Chondrocyte (in vitro differentiated cells): ENCODE results near the gene POMGNT2. TPM values are rescaled to one million over a fixed set of nuclear protein-coding genes. Genes with fewer than 3 reads are reported as not detected.

Experiments
- DNase-seq: peaks from one replicate; pipeline ENCODE4 v3.0.0; 2021; ENCODE audit warnings: mixed read lengths, low spot score
- H3K27ac Mint-ChIP-seq: one replicate; pipeline ENCODE4 v1.8.0; 2021; ENCODE audit warnings: mild to moderate bottlenecking, moderate library complexity, mixed read lengths; ENCODE audit not compliant: unreplicated experiment
- H3K27me3 Mint-ChIP-seq: 2 replicates; pipeline ENCODE4 v1.8.0; 2021; ENCODE audit warnings: low read depth, mixed read lengths
- H3K36me3 Mint-ChIP-seq: 2 replicates; pipeline ENCODE4 v1.8.0; 2021; ENCODE audit warnings: low read depth, mixed read lengths
- H3K4me1 Mint-ChIP-seq: 2 replicates; pipeline ENCODE4 v1.8.0; 2021; ENCODE audit warnings: low read depth, mild to moderate bottlenecking, mixed read lengths
- H3K4me3 Mint-ChIP-seq: one replicate; pipeline ENCODE4 v1.8.0; 2021; ENCODE audit warnings: mild to moderate bottlenecking, moderate library complexity, mixed read lengths; ENCODE audit not compliant: unreplicated experiment
- H3K9me3 Mint-ChIP-seq: 2 replicates; pipeline ENCODE4 v1.8.0; 2021; ENCODE audit warnings: low read depth, mixed read lengths
- total RNA-seq: library from RNA; stranded (reverse); gene quantifications from 3 replicates; pipeline ENCODE4 v1.2.1, GENCODE V29; 2021
- TF ChIP-seq, protein P1 (sequence below): fragments of 200-600 bp; sonication (generic); IDR thresholded peaks from 2 replicates; pipeline ENCODE4 v1.5.0; 2021; ENCODE audit warnings: antibody characterized with exemption, mild to moderate bottlenecking, moderate library complexity

POMGNT2 gene
- total RNA-seq, 1 donor from 2014 or later = 14.3 TPM

- no peaks in the 10 kb centered on the region for H3K36me3 Mint-ChIP-seq
- no peaks in the 10 kb centered on the region for H3K4me1 Mint-ChIP-seq
- H3K4me3 Mint-ChIP-seq = no peak overlapping the region
- TF ChIP-seq, protein P1, sequence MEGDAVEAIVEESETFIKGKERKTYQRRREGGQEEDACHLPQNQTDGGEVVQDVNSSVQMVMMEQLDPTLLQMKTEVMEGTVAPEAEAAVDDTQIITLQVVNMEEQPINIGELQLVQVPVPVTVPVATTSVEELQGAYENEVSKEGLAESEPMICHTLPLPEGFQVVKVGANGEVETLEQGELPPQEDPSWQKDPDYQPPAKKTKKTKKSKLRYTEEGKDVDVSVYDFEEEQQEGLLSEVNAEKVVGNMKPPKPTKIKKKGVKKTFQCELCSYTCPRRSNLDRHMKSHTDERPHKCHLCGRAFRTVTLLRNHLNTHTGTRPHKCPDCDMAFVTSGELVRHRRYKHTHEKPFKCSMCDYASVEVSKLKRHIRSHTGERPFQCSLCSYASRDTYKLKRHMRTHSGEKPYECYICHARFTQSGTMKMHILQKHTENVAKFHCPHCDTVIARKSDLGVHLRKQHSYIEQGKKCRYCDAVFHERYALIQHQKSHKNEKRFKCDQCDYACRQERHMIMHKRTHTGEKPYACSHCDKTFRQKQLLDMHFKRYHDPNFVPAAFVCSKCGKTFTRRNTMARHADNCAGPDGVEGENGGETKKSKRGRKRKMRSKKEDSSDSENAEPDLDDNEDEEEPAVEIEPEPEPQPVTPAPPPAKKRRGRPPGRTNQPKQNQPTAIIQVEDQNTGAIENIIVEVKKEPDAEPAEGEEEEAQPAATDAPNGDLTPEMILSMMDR = no peak
- no peak for DNase-seq
- peaks cover 23% of the 10 kb centered on the region for H3K27me3 Mint-ChIP-seq
- no peaks in the 10 kb centered on the region for H3K9me3 Mint-ChIP-seq
- no peak overlapping the region for H3K27ac Mint-ChIP-seq
Observed at GRCh38 chr3:43117257-43117656, 11.4 kb upstream of the POMGNT2 start.

- Mint-ChIP-seq H3K4me3 (no peak overlapping the region), H3K36me3 (no peaks in the 10 kb centered on the region), H3K9me3 (no peaks in the 10 kb centered on the region), H3K27me3 (peaks cover 8% of the 10 kb centered on the region), H3K4me1 (no peaks in the 10 kb centered on the region), H3K27ac (no peak overlapping the region)
- DNase-seq = no peak
- TF ChIP-seq, protein P1 = no peak
Observed at GRCh38 chr3:43113671-43114070, 7.8 kb upstream of the POMGNT2 start.

- Mint-ChIP-seq H3K4me1 (peaks cover 11% of the 10 kb centered on the region), H3K9me3 (no peaks in the 10 kb centered on the region), H3K4me3 (peak overlapping the region; percentile 73), H3K27me3 (no peaks in the 10 kb centered on the region), H3K27ac (no peak overlapping the region), H3K36me3 (no peaks in the 10 kb centered on the region)
- TF ChIP-seq, protein P1 = no peak
- DNase-seq = no peak
Observed at GRCh38 chr3:43106293-43106628, 382 bp upstream of the POMGNT2 start.

DNA sequence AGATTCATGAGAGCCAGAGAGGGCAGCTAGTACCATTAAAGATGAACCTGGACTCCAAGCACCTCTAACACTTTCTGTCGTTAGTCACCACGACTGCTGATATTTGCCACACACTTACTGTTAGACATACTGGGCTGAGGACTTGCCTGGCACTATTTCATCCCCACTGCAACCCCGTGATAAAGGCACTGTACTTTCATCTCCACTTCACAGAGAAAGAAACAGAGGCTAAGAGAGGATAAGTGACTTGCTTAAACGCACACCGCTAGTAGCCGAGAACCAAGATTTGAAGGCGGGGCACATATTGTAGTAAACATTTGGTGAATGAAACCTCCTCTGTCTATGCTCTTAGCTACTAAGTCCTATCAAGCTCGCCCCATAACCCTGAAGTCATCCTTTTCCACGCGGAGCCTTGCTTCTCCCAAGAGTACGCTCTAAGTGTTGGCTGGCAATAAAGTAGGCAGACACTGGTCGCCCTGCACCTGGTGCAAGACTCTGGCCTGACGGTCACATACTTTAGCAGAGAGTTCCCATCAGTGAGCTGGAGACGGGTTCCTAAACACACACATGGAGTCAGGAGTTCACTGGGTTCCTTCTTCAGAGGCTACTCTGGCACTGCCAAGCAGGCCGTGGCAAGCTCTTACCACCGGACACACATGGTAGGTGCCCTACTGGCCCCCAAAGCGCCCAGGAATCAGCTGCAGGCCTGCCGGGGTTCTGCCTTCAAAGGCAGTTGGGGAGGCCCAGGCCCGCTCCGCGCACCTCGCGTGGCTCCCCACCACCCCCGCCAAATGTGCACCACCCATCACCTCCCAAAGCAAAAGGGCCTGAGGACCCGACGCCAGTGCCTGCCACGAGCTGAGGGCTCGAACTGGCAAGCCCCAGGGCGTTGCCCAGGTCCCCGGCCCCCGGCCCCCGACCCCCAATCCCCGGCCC, 951 bp downstream of the POMGNT2 start:
- Mint-ChIP-seq H3K4me3 (peak overlapping the region; percentile 70), H3K9me3 (no peaks in the 10 kb centered on the region), H3K4me1 (peaks cover 11% of the 10 kb centered on the region), H3K36me3 (no peaks in the 10 kb centered on the region), H3K27ac (no peak overlapping the region), H3K27me3 (no peaks in the 10 kb centered on the region)
- TF ChIP-seq, protein P1 = no peak
- DNase-seq = no peak

DNA sequence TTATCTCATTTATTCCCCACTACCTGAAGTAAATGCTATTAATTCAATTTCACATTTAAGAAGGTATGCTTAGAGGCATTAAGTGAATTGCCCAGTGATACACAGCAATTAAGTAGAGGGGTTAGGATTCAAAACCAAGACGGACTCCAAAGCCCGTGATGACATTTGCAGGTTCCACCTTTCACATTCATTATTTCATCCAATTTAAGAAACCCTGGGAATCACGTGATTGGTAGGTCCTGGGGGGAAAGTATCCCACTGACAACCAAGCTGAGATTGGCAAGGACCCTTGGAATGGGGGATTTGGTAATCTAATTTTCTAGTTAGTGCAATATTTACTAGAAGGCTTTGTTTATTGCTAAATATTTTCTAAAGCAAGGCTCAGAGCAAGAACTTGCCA, 1.8 kb downstream of the POMGNT2 start:
- DNase-seq = no peak
- Mint-ChIP-seq H3K4me1 (peaks cover 11% of the 10 kb centered on the region), H3K27ac (no peak overlapping the region), H3K9me3 (no peaks in the 10 kb centered on the region), H3K36me3 (no peaks in the 10 kb centered on the region), H3K27me3 (no peaks in the 10 kb centered on the region), H3K4me3 (no peak overlapping the region)
- TF ChIP-seq, protein P1 = no peak
